WTC11 (cell line): Measurements from ENCODE around the gene SNX7. TPM values are rescaled to one million over a fixed set of nuclear protein-coding genes. Genes with fewer than 3 reads are reported as not detected.

Experiments
- ATAC-seq: fragments of 200-7000 bp; cut with Tn5 transposase; 2 replicates; pipeline ENCODE4 v1.10.0; 2021; ENCODE audit warnings: mild to moderate bottlenecking, moderate library complexity
- CTCF ChIA-PET: fragments of 300-600 bp; sonication (Branson Sonifier 250); formaldehyde crosslinking; loops from one replicate; lab custom pipeline; 2021; ENCODE audit warnings: antibody characterized with exemption; lab: Charles Lee
- POLR2A ChIA-PET: fragments of 350-600 bp; sonication (Branson Sonifier 250); formaldehyde crosslinking; loops from one replicate; lab custom pipeline; 2021; ENCODE audit warnings: antibody characterized with exemption; lab: Charles Lee
- DNase-seq: peaks from one replicate; pipeline ENCODE4 v3.0.0; 2021; ENCODE audit warnings: low spot score
- H3K27ac Mint-ChIP-seq: 2 replicates; pipeline ENCODE4 v1.8.0; 2021; ENCODE audit warnings: mixed read lengths
- H3K27me3 Mint-ChIP-seq: 2 replicates; pipeline ENCODE4 v1.8.0; 2021; ENCODE audit warnings: low read depth, mild to moderate bottlenecking, moderate library complexity, mixed read lengths
- H3K36me3 Mint-ChIP-seq: 2 replicates; pipeline ENCODE4 v1.8.0; 2021; ENCODE audit warnings: mixed read lengths
- H3K4me1 Mint-ChIP-seq: 2 replicates; pipeline ENCODE4 v1.8.0; 2022; ENCODE audit warnings: mixed read lengths
- H3K4me3 Mint-ChIP-seq: 2 replicates; pipeline ENCODE4 v1.8.0; 2021; ENCODE audit warnings: mild to moderate bottlenecking, moderate library complexity, mixed read lengths
- H3K9me3 Mint-ChIP-seq: 2 replicates; pipeline ENCODE4 v1.8.0; 2021; ENCODE audit warnings: mixed read lengths
- ATF2 ChIP-seq: sonication (generic); formaldehyde crosslinking; IDR thresholded peaks from 2 replicates; pipeline ENCODE4 v1.8.1; 2022; ENCODE audit warnings: low read depth, missing genetic modification reagents, borderline replicate concordance
- CBFB ChIP-seq: sonication (generic); formaldehyde crosslinking; IDR thresholded peaks from 2 replicates; pipeline ENCODE4 v1.8.1; 2022; ENCODE audit warnings: mild to moderate bottlenecking, low read depth, missing genetic modification reagents
- CDX4 ChIP-seq: fragments of 250-450 bp; sonication (Bioruptor Pico); IDR thresholded peaks from 2 replicates; pipeline ENCODE4 v1.9.0; 2021; ENCODE audit warnings: moderate library complexity, mild to moderate bottlenecking, inconsistent platforms, borderline replicate concordance
- E2F5 ChIP-seq: sonication (generic); formaldehyde crosslinking; IDR thresholded peaks from 2 replicates; pipeline ENCODE4 v1.8.1; 2022; ENCODE audit warnings: mild to moderate bottlenecking, moderate library complexity, missing genetic modification reagents
- EMX1 ChIP-seq: fragments of 250-450 bp; sonication (Bioruptor Pico); IDR thresholded peaks from 2 replicates; pipeline ENCODE4 v1.8.0; 2021; ENCODE audit warnings: mild to moderate bottlenecking
- ESRRA ChIP-seq: sonication (generic); formaldehyde crosslinking; IDR thresholded peaks from 2 replicates; pipeline ENCODE4 v1.8.1; 2022; ENCODE audit warnings: mild to moderate bottlenecking, missing genetic modification reagents, borderline replicate concordance
- FOXJ3 ChIP-seq: sonication (generic); formaldehyde crosslinking; IDR thresholded peaks from 2 replicates; pipeline ENCODE4 v1.9.0; 2021; ENCODE audit warnings: missing genetic modification reagents, mild to moderate bottlenecking, borderline replicate concordance
- JUN ChIP-seq: sonication (generic); formaldehyde crosslinking; IDR thresholded peaks from 2 replicates; pipeline ENCODE4 v1.8.0; 2023; ENCODE audit warnings: mild to moderate bottlenecking, missing genetic modification reagents
- MLX ChIP-seq: sonication (generic); formaldehyde crosslinking; IDR thresholded peaks from 2 replicates; pipeline ENCODE4 v1.8.1; 2023; ENCODE audit warnings: mild to moderate bottlenecking, missing genetic modification reagents, moderate library complexity
- NFATC4 ChIP-seq: fragments of 250-450 bp; sonication (Bioruptor Pico); IDR thresholded peaks from 2 replicates; pipeline ENCODE4 v1.9.0; 2021; ENCODE audit warnings: mild to moderate bottlenecking
- NFE2L1 ChIP-seq: sonication (generic); formaldehyde crosslinking; IDR thresholded peaks from 2 replicates; pipeline ENCODE4 v1.8.1; 2023; ENCODE audit warnings: missing genetic modification reagents
- PREB ChIP-seq: sonication (generic); formaldehyde crosslinking; IDR thresholded peaks from 2 replicates; pipeline ENCODE4 v1.8.1; 2022; ENCODE audit warnings: mild to moderate bottlenecking, missing genetic modification reagents, moderate library complexity, borderline replicate concordance
- PRRX2 ChIP-seq: fragments of 250-450 bp; sonication (Bioruptor Pico); IDR thresholded peaks from 2 replicates; pipeline ENCODE4 v1.8.0; 2021; ENCODE audit warnings: mild to moderate bottlenecking
- SP1 ChIP-seq: sonication (generic); formaldehyde crosslinking; conservative IDR thresholded peaks from 2 replicates; pipeline ENCODE4 v1.8.1; 2022; ENCODE audit warnings: missing genetic modification reagents
- TEAD1 ChIP-seq: sonication (generic); formaldehyde crosslinking; IDR thresholded peaks from 2 replicates; pipeline ENCODE4 v1.8.0; 2022; ENCODE audit warnings: mild to moderate bottlenecking, missing genetic modification reagents
- USF2 ChIP-seq: sonication (generic); formaldehyde crosslinking; IDR thresholded peaks from 2 replicates; pipeline ENCODE4 v1.8.1; 2023; ENCODE audit warnings: mild to moderate bottlenecking, missing genetic modification reagents, moderate library complexity
- ZBTB21 ChIP-seq: sonication (generic); formaldehyde crosslinking; IDR thresholded peaks from 2 replicates; pipeline ENCODE4 v1.8.1; 2023; ENCODE audit warnings: mild to moderate bottlenecking, missing genetic modification reagents, borderline replicate concordance
- ZNF121 ChIP-seq: sonication (generic); formaldehyde crosslinking; IDR thresholded peaks from 2 replicates; pipeline ENCODE4 v1.8.0; 2023; ENCODE audit warnings: missing genetic modification reagents
- ZNF396 ChIP-seq: fragments of 250-450 bp; sonication (Bioruptor Pico); IDR thresholded peaks from 2 replicates; pipeline ENCODE4 v1.8.0; 2021; ENCODE audit warnings: mild to moderate bottlenecking, moderate library complexity, borderline replicate concordance
- ZNF416 ChIP-seq: fragments of 250-450 bp; sonication (Bioruptor Pico); IDR thresholded peaks from 2 replicates; pipeline ENCODE4 v1.9.0; 2021; ENCODE audit warnings: mild to moderate bottlenecking, inconsistent platforms
- total RNA-seq: library from RNA; stranded (reverse); gene quantifications from 3 replicates; pipeline ENCODE4 v1.2.3, GENCODE V29; 2021
- TF ChIP-seq, protein P1 (sequence below): sonication (generic); formaldehyde crosslinking; IDR thresholded peaks from 2 replicates; pipeline ENCODE4 v1.8.0; 2022; ENCODE audit warnings: missing genetic modification reagents
- TF ChIP-seq, protein P2 (sequence below): sonication (generic); formaldehyde crosslinking; IDR thresholded peaks from 2 replicates; pipeline ENCODE4 v1.8.0; 2022; ENCODE audit warnings: mild to moderate bottlenecking, missing genetic modification reagents

The SNX7 gene
- total RNA-seq, 1 experiment from 2014 or later, result 15.7 TPM

DNA sequence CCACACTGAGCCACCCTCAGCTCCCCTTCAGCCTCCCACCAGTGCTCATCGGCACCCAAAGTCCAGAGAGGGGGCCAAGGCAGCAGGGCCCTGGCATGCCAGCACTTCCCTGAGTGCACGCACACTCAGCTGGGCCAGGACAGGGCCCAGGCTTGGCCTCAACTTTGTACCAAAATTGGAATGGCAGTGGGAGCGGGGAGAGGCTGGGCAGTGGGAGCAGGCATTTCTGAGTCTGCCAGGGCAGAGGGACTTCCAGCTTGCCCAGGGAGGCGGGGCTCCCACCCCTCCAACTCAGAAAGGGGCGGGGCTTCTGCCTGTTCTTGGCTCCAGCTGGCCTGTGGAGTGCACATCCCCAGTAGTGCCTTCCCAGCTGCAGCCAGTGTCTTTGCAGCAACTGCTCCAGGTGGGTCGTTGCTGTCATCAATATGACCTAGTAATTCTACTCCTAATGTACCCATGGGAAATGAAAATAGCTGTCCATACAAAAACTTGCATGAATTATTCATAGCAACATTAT lies 10.3 kb upstream of the SNX7 start (continued):
- TF ChIP-seq USF2 (no peak), ZBTB21 (no peak), ZNF396 (CRISPR knock-in tag) (no peak), ZNF416 (no peak), JUN (CRISPR knock-in tag) (no peak), MLX (no peak), TEAD1 (CRISPR knock-in tag) (no peak)
- TF ChIP-seq, protein P1, sequence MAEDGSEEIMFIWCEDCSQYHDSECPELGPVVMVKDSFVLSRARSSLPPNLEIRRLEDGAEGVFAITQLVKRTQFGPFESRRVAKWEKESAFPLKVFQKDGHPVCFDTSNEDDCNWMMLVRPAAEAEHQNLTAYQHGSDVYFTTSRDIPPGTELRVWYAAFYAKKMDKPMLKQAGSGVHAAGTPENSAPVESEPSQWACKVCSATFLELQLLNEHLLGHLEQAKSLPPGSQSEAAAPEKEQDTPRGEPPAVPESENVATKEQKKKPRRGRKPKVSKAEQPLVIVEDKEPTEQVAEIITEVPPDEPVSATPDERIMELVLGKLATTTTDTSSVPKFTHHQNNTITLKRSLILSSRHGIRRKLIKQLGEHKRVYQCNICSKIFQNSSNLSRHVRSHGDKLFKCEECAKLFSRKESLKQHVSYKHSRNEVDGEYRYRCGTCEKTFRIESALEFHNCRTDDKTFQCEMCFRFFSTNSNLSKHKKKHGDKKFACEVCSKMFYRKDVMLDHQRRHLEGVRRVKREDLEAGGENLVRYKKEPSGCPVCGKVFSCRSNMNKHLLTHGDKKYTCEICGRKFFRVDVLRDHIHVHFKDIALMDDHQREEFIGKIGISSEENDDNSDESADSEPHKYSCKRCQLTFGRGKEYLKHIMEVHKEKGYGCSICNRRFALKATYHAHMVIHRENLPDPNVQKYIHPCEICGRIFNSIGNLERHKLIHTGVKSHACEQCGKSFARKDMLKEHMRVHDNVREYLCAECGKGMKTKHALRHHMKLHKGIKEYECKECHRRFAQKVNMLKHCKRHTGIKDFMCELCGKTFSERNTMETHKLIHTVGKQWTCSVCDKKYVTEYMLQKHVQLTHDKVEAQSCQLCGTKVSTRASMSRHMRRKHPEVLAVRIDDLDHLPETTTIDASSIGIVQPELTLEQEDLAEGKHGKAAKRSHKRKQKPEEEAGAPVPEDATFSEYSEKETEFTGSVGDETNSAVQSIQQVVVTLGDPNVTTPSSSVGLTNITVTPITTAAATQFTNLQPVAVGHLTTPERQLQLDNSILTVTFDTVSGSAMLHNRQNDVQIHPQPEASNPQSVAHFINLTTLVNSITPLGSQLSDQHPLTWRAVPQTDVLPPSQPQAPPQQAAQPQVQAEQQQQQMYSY, result no peak

GRCh38 chr1:98653123-98653522 lies 8.4 kb upstream of the SNX7 start:
- H3K9me3 Mint-ChIP-seq, result peaks cover 26% of the 10 kb centered on the region
- no peak overlapping the region for H3K27ac Mint-ChIP-seq
- H3K27me3 Mint-ChIP-seq, result no peaks in the 10 kb centered on the region
- no peak overlapping the region for H3K4me3 Mint-ChIP-seq
- no peaks in the 10 kb centered on the region for H3K4me1 Mint-ChIP-seq
- ChIA-PET CTCF (no interaction called here), POLR2A (no interaction called here)
- ATAC-seq (no peak), DNase-seq (no peak)
- H3K36me3 Mint-ChIP-seq, result peaks cover 6% of the 10 kb centered on the region
- TF ChIP-seq NFATC4 (CRISPR knock-in tag) (no peak), PRRX2 (no peak), EMX1 (CRISPR knock-in tag) (no peak), ATF2 (CRISPR knock-in tag) (no peak), ZNF121 (CRISPR knock-in tag) (no peak), FOXJ3 (CRISPR knock-in tag) (no peak), TEAD1 (CRISPR knock-in tag) (no peak), E2F5 (CRISPR knock-in tag) (no peak), CBFB (CRISPR knock-in tag) (no peak), NFE2L1 (CRISPR knock-in tag) (no peak), ZNF396 (CRISPR knock-in tag) (no peak), ESRRA (CRISPR knock-in tag) (no peak), SP1 (CRISPR knock-in tag) (no peak), PREB (no peak), CDX4 (no peak), MLX (no peak)
- TF ChIP-seq, protein P2, sequence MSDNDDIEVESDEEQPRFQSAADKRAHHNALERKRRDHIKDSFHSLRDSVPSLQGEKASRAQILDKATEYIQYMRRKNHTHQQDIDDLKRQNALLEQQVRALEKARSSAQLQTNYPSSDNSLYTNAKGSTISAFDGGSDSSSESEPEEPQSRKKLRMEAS (CRISPR knock-in tag), result no peak
